NCI-H128 (cell line): ENCODE measurements around the gene FHIT.

Experiments used
- DNase-seq: peaks from one replicate; lab custom pipeline; 2025; ENCODE audit not compliant: unreplicated experiment; lab: John Stamatoyannopoulos, UW

The FHIT gene

GRCh38 chr3:60867200-60867599 is 384.1 kb downstream of the FHIT start:
- no peak for DNase-seq

DNA sequence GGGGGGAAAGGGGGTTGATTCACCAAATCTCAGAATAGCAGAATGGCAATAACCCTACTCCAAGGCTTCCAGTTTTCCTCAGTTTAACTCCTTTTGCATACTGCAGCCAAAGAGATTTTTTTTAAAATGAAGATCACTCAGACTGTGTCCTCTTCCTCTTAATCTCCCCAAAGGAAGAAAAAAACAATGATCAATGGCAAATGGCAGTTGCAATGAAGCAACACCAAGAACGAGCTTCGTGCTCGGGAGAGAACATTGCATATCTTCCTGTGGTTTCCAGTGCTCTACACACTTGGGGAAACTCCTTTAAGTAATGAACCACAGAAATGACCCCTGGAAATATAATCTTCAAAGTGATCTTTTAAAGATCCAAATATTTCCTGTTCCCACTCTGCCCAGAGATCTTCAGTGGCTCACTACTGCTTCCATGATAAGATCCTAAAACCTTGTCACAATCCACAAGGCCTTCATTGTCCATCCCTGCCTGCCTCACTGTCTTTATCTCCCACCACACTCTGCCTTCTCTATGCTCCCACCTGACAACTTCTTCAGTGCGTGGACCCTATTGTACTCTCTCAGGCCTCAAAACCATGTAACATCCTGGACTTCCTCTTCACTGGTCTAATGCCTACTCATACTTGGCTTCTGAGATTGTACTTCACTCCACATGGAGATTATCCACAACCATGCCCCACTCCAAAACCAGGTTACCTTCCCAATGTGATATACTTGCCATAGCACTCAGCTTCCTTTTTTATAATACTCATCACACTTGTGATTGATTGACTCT is 394.8 kb downstream of the FHIT start:
- no peak for DNase-seq

- DNase-seq = no peak
Measured at GRCh38 chr3:60855250-60855649, 396.0 kb downstream of the FHIT start.

- no peak for DNase-seq
Measured at GRCh38 chr3:60854791-60855190, 396.5 kb downstream of the FHIT start.

DNA sequence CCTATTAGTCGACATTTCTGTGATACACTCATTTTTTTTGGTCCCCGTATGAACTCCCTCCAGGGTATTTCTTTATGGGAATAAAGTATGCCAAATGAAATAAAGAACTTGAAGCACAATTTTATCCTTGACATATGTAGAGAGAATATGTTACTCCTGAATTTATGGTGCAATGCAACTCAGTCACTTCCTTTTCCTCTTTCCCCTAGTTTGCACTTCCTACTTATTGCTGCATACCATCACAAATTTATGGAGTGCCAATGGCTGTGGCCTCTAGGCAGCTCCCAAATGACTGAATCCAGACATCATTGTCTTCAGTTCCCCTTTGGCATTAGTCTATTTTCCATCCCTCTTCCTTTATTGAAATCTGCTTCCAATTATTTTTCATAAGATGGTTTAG is 403.5 kb downstream of the FHIT start:
- no peak for DNase-seq

DNA sequence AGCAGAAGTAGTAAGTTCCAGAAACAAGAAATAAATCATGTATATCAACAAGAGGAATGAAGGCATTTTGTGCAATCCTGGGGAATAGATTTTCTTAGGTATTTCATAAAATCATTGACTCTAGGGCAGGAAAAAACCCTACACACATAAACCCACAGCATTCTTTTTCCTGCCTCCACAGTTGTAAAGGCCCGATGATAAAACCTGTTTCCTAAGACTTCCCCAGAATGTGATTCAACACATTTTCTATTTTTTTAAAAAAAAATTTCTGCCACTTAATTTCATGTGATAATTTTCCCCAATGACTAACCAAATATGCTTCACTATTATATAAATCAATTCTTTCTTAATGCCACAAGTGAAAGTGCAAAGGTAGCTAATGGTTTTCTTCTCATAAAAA is 407.0 kb downstream of the FHIT start:
- no peak for DNase-seq

DNA sequence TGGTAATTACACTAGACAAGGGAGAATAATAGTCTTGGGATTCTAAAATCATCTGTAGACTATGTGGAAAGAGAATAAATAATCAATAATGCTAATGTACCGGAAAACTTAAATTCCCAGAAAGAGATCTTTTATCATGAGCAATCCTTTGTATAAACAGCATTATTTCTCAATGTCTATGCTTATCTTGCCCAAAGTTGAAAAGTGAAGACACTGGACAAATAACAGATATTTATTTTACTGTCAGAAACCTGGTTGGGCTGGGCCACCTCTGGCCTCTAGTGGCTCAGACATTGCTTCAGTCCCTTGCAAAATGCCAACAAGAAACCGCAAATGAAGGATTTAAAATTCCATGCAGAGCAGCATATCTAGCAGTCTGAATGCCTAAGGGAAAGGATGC is 409.9 kb downstream of the FHIT start:
- no peak for DNase-seq

DNA sequence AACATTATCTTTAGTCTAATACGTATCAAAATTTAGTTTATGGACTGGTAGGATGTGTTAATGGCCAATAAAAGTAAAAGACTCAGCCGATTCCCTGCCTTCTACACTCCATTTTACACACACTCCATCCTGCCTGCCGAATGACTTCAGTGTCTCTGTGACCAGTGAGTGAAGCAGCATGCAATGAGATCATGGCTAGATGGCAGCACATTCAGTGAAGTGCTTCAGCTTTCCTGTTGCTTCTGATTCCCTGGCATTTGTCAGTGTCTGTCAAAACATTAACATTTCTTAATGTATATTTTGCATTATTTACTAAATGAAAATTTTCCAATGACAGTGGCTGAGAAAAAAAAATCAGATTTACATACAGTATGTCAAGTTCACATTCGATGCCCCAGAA is 412.0 kb downstream of the FHIT start:
- no peak for DNase-seq

- no peak for DNase-seq
Measured at GRCh38 chr3:60835796-60836195, 415.5 kb downstream of the FHIT start.

DNA sequence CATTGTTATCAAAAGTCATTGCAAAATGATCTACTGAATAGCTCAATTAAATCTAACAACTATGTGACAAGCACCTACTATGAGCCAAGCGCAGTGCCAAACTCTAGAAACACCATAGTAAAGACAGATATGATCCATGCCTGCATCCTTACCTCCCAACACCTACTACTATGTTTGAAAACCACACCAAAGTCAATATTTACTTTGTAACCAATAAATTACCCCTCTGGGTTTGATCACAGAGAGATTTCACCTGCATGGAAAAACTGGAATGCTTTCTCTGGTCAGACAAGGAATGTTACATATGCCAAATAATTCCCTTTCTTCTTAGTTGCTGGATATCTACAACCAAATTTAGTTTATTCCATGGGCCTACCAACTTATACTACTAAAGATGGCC is 422.2 kb downstream of the FHIT start:
- DNase-seq = no peak

DNA sequence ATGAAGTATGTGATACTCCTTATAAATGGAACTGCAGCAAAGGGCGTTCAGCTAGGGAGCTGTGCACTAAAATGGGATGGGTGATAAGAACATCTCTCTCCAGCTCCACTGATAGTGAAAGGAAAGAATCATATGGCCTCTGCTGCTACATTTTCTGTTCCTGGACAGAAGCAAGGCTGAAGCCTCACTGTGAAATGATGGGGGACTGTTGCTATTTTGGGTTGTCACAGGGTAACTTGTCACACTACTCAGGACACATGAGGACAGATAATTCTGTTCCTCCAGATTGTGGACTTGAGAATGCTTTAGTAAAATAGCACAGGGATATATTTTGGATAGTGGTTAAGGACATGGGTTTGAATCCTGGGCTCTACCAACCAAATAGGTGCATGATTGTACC is 423.6 kb downstream of the FHIT start:
- no peak for DNase-seq

GRCh38 chr3:60826511-60826910 is 424.7 kb downstream of the FHIT start:
- DNase-seq = no peak

GRCh38 chr3:60812502-60812901 is 438.8 kb downstream of the FHIT start:
- no peak for DNase-seq

- no peak for DNase-seq
Measured at GRCh38 chr3:60810881-60811280, 440.4 kb downstream of the FHIT start.

DNA sequence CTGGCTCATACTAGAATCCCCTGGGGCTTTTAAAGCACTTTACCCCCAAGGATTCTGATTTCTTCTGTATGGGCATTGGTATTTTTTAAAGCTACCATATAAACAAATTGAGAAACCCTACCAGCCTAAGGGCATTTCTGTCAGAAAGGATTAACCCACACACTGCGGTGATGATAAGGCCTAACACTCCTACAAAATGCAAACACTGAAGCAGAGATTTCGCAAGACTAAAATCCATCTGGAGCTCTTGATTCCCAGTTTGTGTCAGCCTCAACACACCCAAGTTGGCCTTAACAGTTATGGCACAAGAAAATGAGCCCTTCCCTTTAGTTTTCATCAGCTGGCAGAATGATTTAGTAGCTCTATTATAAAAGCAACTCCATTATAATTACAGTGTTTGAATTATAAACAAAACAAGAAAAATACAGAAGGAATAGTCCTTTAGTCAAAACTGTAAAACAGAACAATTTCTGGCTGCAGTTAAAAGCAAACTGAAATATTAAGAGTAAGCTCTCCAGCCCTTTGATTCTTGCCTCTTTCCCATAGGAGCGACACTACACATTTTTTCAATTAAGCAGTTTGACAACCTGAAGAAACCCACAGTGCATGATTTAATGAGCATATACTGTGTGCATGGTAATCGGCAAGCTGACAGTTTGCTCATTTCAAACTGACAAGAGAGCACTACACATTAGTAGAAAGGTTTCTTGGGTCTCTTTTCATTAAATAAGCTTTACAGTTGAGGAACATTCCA is 441.2 kb downstream of the FHIT start:
- DNase-seq = no peak

- no peak for DNase-seq
Measured at GRCh38 chr3:60803216-60804173, 447.8 kb downstream of the FHIT start.

DNA sequence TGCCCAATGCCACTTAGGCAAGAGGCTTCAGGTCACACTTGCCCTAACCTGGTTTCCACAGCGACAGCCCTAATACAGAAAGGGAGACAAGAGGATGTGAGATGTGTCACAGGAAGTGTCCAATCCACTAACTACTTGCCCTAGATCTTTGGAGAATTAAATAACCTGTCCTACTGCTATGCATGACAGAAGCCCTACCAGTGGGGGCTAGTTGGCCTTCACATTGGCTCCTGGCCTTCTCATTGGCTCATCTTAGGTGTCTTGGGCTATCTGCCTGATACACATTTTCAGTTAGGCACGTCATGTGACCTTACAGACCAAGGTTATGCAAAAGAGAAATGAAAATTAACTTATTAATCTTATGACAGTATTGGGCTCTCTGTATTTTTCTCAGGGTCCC is 449.9 kb downstream of the FHIT start:
- no peak for DNase-seq

GRCh38 chr3:60798456-60798855 is 452.8 kb downstream of the FHIT start:
- no peak for DNase-seq

GRCh38 chr3:60792249-60792852 is 458.9 kb downstream of the FHIT start:
- no peak for DNase-seq

DNA sequence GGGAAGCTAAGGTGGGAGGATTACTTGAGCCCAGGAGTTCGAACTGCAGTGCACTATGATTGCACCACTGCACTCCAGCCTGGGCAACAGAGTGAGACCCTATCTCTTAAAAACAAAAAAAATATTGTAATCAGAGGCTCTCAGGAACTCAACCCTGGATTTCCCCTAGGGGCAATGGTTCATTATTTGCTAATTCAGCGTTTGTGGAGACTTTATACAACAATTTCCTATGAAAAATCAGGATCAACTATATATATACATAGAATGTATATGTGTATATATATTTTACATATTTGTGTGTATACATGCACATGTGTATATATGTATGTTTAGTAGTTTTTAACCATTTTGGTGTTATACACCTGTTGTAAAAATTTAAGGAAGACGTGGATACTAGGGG is 463.1 kb downstream of the FHIT start:
- no peak for DNase-seq

DNA sequence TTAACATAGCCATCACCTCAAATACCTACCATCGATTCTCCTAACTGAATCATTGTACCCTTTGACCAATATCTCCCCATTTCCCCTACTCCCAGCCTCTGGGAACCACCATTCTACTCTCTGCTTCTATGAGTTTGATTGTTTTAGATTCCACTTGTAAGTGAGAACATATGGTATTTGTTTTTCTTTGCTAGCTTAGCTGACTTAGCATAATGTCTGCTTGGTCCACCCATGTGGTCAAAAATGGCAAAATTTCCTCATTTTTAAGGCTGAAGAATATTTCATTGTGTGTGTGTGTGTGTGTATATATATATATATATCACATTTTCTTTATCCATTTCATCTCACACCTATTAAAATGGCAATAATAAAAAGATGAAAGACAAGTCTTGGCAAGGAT is 469.3 kb downstream of the FHIT start:
- no peak for DNase-seq
